Esophagus muscularis mucosa (tissue), 4 donors: Measurements from ENCODE around the gene EGLN2.

ENCODE experiments used
- EP300 ChIP-seq: sonication (generic); formaldehyde crosslinking; IDR thresholded peaks from one replicate; pipeline ENCODE4 v1.6.1; 2017; ENCODE audit warnings: antibody characterized with exemption
- POLR2AphosphoS5 ChIP-seq, 2 donors: sonication (generic); formaldehyde crosslinking; IDR thresholded peaks; one replicate each; pipeline ENCODE4 v1.6.1; 2017; ENCODE audit warnings: antibody characterized with exemption in 2 of 2
- TF ChIP-seq, protein P1 (sequence below), 3 experiments: fragments of 200-600 bp in 2 of 3; fragments of 450-650 bp in 1 of 3; sonication (generic) in 2 of 3; IDR thresholded peaks; one replicate each; pipeline ENCODE4 v1.5.1; 2017 to 2019; ENCODE audit warnings: antibody characterized with exemption in 3 of 3, mild to moderate bottlenecking in 2 of 3, moderate library complexity in 1 of 3

DNA sequence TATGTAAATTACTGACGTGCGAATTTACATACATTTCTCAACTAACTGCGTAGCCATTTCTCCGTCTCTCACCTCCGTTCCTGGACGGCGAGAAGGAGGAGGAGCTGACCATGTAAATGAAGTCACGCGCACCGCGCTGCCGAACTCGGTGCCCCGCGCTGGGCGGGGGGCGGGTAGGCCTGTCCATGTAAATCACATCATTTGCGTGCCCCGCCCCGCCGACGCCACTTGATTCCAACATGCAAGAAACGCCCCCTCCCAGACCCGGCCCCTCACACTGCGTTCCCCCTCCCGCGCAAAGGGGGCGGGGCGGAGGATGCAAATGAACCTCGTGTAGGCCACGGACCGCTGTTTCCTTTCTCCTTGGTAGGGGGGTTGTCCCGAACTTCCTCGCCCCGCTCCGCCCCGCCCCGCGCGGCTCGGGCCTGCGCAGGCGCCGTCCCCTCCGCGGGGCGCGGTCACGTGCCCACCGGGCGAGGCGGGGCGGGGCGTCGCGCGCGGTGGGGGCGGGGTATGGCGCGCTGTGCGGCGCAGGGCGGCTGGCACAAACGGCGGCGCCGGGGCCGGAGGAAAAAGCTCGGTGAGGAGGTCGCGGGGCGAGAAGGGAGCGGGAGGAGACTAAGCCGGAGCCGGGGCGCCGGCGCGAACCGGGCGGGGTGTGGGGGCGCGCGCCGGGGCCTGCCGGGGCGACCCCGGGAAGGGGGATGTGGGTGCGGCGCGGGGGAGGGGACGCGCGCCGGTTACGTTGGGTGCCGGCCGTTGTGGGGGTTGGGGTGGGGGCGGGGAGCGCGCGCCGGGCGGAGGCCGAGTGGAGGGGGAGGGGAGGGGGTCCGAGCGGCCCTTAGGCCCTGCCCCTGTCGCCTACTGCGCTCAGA lies at the start of gene EGLN2:
- TF ChIP-seq, protein P1, sequence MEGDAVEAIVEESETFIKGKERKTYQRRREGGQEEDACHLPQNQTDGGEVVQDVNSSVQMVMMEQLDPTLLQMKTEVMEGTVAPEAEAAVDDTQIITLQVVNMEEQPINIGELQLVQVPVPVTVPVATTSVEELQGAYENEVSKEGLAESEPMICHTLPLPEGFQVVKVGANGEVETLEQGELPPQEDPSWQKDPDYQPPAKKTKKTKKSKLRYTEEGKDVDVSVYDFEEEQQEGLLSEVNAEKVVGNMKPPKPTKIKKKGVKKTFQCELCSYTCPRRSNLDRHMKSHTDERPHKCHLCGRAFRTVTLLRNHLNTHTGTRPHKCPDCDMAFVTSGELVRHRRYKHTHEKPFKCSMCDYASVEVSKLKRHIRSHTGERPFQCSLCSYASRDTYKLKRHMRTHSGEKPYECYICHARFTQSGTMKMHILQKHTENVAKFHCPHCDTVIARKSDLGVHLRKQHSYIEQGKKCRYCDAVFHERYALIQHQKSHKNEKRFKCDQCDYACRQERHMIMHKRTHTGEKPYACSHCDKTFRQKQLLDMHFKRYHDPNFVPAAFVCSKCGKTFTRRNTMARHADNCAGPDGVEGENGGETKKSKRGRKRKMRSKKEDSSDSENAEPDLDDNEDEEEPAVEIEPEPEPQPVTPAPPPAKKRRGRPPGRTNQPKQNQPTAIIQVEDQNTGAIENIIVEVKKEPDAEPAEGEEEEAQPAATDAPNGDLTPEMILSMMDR (IDR thresholded peaks at IDR 0.05): no peak
- TF ChIP-seq EP300 (no peak), POLR2AphosphoS5 (IDR thresholded peaks at IDR 0.05) (peak; percentile 84 to 88)
